HepG2 (cell line): ENCODE measurements around the gene SEBOX.

Experiments used
- CHD2 ChIP-seq: IDR thresholded peaks from 2 replicates; pipeline ENCODE4 v1.6.1; 2011; ENCODE audit warnings: low read depth, low read length, improper control_type of control experiment
- EZH2 ChIP-seq: conservative IDR thresholded peaks from 2 replicates; pipeline ENCODE4 v1.6.1; 2012; ENCODE audit warnings: mild to moderate bottlenecking, low read depth, low read length, moderate library complexity
- GPN1 ChIP-seq: sonication (generic); formaldehyde crosslinking; IDR thresholded peaks from 2 replicates; pipeline ENCODE4 v1.5.1; 2020; ENCODE audit warnings: missing genetic modification reagents, borderline replicate concordance
- HDAC2 ChIP-seq: sonication (generic); formaldehyde crosslinking; IDR thresholded peaks from 2 replicates; pipeline ENCODE4 v1.4.0; 2020; ENCODE audit warnings: missing genetic modification reagents
- KMT2A ChIP-seq: sonication (generic); formaldehyde crosslinking; IDR thresholded peaks from 2 replicates; pipeline ENCODE4 v1.4.0; 2020; ENCODE audit warnings: missing genetic modification reagents
- ZFP1 ChIP-seq: IDR thresholded peaks from 2 replicates; pipeline ENCODE4 v1.6.1; 2016
- ZSCAN30 ChIP-seq: sonication (generic); formaldehyde crosslinking; IDR thresholded peaks from 2 replicates; pipeline ENCODE4 v1.5.0; 2020; ENCODE audit warnings: mild to moderate bottlenecking, missing genetic modification reagents
- TF ChIP-seq, protein P1 (sequence below): sonication (generic); formaldehyde crosslinking; IDR thresholded peaks from 2 replicates; pipeline ENCODE4 v1.5.0; 2020; ENCODE audit warnings: mild to moderate bottlenecking, missing genetic modification reagents, moderate library complexity

DNA sequence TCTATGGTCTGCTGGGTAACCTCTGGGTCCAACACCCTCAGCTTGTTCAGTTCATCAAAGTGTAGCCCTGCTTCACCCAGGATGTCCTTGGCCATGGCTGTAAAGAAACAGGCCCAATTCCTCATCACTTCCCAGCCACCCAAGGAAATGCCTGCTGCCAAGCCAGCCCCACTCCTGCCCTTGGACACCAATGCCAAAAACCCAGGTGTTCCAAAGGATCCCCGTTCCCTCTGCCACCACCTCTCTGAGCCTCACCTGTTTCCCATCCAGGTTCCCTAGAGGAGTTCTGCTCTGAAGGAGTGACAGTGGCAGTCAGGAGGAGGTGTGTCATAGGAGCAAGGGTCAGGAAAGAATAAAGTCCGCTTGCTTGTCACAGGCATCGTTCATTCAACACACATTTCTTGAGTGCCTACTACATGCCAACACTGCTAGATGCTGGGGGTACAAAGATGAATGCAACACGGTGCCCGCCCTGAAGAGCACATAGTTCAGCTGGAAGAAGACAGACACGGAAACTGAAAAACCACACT lies 33.0 kb downstream of the SEBOX start:
- TF ChIP-seq ZFP1 (CRISPR knock-in tag) (no peak), EZH2 (no peak), CHD2 (no peak), ZSCAN30 (CRISPR knock-in tag) (no peak), GPN1 (CRISPR knock-in tag) (no peak), HDAC2 (CRISPR knock-in tag) (no peak), KMT2A (CRISPR knock-in tag) (no peak)
- TF ChIP-seq, protein P1, sequence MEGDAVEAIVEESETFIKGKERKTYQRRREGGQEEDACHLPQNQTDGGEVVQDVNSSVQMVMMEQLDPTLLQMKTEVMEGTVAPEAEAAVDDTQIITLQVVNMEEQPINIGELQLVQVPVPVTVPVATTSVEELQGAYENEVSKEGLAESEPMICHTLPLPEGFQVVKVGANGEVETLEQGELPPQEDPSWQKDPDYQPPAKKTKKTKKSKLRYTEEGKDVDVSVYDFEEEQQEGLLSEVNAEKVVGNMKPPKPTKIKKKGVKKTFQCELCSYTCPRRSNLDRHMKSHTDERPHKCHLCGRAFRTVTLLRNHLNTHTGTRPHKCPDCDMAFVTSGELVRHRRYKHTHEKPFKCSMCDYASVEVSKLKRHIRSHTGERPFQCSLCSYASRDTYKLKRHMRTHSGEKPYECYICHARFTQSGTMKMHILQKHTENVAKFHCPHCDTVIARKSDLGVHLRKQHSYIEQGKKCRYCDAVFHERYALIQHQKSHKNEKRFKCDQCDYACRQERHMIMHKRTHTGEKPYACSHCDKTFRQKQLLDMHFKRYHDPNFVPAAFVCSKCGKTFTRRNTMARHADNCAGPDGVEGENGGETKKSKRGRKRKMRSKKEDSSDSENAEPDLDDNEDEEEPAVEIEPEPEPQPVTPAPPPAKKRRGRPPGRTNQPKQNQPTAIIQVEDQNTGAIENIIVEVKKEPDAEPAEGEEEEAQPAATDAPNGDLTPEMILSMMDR (CRISPR knock-in tag), result no peak
